BE2C (cell line): Measurements from ENCODE around the gene XRCC4.

ENCODE experiments used
- DNase-seq: peaks from one replicate; pipeline ENCODE4 v3.0.0-alpha.2; 2020
- H3K27me3 ChIP-seq: fragments of 250-450 bp; sonication (Bioruptor Pico); 2 replicates; pipeline ENCODE4 v1.5.1; 2020; ENCODE audit warnings: mild to moderate bottlenecking
- H3K36me3 ChIP-seq: fragments of 250-450 bp; sonication (Bioruptor Pico); 2 replicates; pipeline ENCODE4 v1.5.1; 2020; ENCODE audit warnings: mild to moderate bottlenecking
- H3K4me1 ChIP-seq: fragments of 250-450 bp; sonication (Bioruptor Pico); 2 replicates; pipeline ENCODE4 v1.5.1; 2020
- H3K4me3 ChIP-seq: 2 replicates; pipeline ENCODE4 v1.5.1; 2011; ENCODE audit warnings: low read depth, low read length
- H3K9me3 ChIP-seq: fragments of 250-450 bp; sonication (Bioruptor Pico); 2 replicates; pipeline ENCODE4 v1.5.1; 2020
- CTCF ChIP-seq: IDR thresholded peaks from 2 replicates; pipeline ENCODE4 v1.5.1; 2012; ENCODE audit warnings: mild to moderate bottlenecking, low read depth, low read length

Gene XRCC4

DNA sequence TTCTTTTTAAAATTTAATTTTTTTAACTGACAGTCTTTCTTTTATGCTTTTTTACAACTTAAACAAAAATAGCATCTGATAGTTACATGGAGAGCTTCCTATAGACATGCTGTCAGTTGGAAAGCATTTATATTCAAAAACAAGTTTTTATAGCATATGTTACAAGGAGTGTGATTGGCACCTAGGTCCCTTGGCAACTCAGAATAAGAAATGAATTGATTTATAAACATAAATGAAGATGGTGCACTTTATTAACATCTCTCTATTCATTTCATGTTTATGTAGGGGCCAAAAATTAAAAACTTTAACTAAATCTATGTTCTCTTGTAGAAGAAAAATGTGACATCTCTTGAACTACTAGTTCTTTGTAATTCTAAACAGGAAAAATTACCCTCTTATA lies 153.2 kb downstream of the XRCC4 start:
- Histone ChIP-seq H3K9me3 (no peaks in the 10 kb centered on the region), H3K27me3 (no peaks in the 10 kb centered on the region), H3K36me3 (no peaks in the 10 kb centered on the region), H3K4me3 (no peak overlapping the region), H3K4me1 (no peaks in the 10 kb centered on the region)
- no peak for TF ChIP-seq CTCF
- DNase-seq, result no peak

DNA sequence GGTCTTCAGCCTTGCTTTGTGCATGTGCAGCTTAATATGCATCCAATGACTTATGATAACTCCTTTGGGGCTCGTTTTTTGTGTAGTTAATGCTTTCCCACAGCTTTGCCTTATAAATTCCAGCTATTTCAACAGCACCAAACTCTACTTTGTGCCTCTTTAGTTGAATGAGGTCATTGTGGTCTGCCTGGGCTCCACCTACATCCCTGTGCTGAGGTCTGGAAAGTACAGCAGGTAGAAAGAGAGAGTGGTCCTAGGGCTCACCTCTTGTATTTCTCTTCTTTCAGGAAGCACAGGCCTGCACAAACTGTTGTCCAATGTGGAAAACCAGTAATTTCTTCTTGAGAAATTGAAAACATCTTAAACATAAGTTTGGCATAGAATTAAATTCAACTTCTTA lies 167.2 kb downstream of the XRCC4 start:
- Histone ChIP-seq H3K36me3 (no peaks in the 10 kb centered on the region), H3K4me3 (no peak overlapping the region), H3K27me3 (no peaks in the 10 kb centered on the region), H3K4me1 (no peaks in the 10 kb centered on the region), H3K9me3 (no peaks in the 10 kb centered on the region)
- DNase-seq, result no peak
- TF ChIP-seq CTCF, result no peak

- no peak overlapping the region for H3K4me3 ChIP-seq
- no peak for TF ChIP-seq CTCF
- H3K9me3 ChIP-seq, result no peaks in the 10 kb centered on the region
- no peaks in the 10 kb centered on the region for H3K4me1 ChIP-seq
- no peaks in the 10 kb centered on the region for H3K36me3 ChIP-seq
- no peaks in the 10 kb centered on the region for H3K27me3 ChIP-seq
- DNase-seq, result no peak
Observed at GRCh38 chr5:83245037-83245436, 167.7 kb downstream of the XRCC4 start.

DNA sequence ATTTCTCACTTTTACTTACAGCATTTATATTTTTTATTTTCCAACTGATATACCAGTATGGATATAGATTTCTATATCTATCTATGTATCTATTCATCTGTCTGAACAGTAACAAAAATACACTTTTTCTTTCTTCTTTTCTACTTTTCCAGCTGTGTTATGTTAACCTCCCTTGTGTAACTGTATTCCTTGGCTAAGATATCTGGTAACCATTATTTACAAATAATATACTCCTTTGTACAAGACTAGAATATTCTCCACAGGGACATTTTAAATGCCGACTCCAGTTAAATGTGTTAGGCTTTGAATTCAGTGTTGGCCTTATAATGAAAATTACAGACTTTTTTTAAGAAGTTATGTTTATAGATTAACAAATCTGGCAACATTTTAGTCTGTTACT lies 168.7 kb downstream of the XRCC4 start:
- Histone ChIP-seq H3K27me3 (no peaks in the 10 kb centered on the region), H3K4me3 (no peak overlapping the region), H3K36me3 (no peaks in the 10 kb centered on the region), H3K9me3 (no peaks in the 10 kb centered on the region), H3K4me1 (no peaks in the 10 kb centered on the region)
- no peak for TF ChIP-seq CTCF
- no peak for DNase-seq

DNA sequence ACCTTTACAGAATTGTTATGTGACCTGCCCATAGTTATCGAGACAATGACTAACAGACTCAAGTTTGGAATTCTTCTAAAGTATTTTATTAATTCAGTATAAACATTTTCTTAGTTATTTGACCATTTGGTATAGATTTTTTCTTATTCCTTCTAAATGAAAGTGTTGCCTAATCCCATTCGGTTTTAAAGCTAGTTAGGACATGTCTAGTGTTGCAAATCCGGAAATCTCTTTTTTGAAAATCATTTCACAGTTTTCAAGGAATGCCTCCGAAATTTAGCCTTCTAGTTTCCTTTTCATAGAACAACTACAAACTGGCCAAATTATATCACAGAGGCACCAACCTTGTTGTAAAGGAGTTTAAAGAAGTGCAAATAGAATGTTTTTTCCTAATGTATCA lies 171.8 kb downstream of the XRCC4 start:
- no peak for TF ChIP-seq CTCF

DNA sequence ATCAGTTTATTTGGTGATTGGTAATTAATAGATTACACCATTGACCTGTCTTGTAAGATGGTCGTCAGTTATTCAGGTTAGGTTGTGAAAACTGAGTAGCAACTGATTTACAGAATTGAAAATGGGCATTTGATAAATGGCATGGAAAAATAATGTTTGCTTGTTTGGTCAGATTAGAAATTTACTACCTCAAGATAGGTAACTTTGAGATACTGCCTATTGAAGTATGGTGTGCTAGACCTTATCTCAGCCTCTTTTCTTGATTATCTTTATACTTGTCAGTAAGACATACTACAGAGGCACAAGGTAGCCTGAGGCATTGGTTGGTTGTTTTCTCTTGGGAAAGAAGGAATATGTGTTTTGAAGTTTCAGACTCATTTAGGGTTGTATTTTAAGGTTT lies 174.5 kb downstream of the XRCC4 start:
- no peak for TF ChIP-seq CTCF
- Histone ChIP-seq H3K36me3 (no peaks in the 10 kb centered on the region), H3K4me3 (no peak overlapping the region), H3K9me3 (no peaks in the 10 kb centered on the region), H3K4me1 (no peaks in the 10 kb centered on the region), H3K27me3 (no peaks in the 10 kb centered on the region)
- no peak for DNase-seq

More for the DNA sequence above, 171.8 kb downstream of the XRCC4 start:
- Histone ChIP-seq H3K36me3 (no peaks in the 10 kb centered on the region), H3K27me3 (no peaks in the 10 kb centered on the region), H3K4me3 (no peak overlapping the region), H3K4me1 (no peaks in the 10 kb centered on the region), H3K9me3 (no peaks in the 10 kb centered on the region)
- DNase-seq, result no peak
